LHCN-M2 (cell line): ENCODE data around the gene C2orf49. TPM values are rescaled to one million over a fixed set of nuclear protein-coding genes. Genes with fewer than 3 reads are reported as not detected.

Source experiments
- DNase-seq: peaks from one replicate; pipeline ENCODE4 v3.0.0-alpha.2; 2012; ENCODE audit warnings: low read depth
- polyA plus RNA-seq: library from polyadenylated mRNA; unstranded; fragments of >200 nt; gene quantifications from one replicate; pipeline ENCODE4 v1.2.1, GENCODE V29; 2012; ENCODE audit warnings: missing spikeins
- total RNA-seq: library from RNA; depleted of rRNA; stranded (reverse); fragments of >200 nt; gene quantifications from 2 replicates; pipeline ENCODE4 v1.2.3, GENCODE V29; 2014; rRNA removed

Gene C2orf49
- total RNA-seq: 22.0 and 22.6 TPM in 2 replicates
- polyA plus RNA-seq: 10.6 TPM

GRCh38 chr2:105337122-105338019 is at the start of gene C2orf49:
TSS of gene C2orf49 (plus strand) at chr2:105337540. CDS start at chr2:105337588, 48 bp downstream.
- DNase-seq: peak; percentile 86

- peak; percentile 36 for DNase-seq
These were observed 49.6 kb upstream of the C2orf49 start for GRCh38 chr2:105287692-105288091.

- DNase-seq: no peak
These were observed 49.2 kb upstream of the C2orf49 start for GRCh38 chr2:105288133-105288532.

- no peak for DNase-seq
These were observed 46.2 kb upstream of the C2orf49 start for GRCh38 chr2:105290981-105291660.

GRCh38 chr2:105291981-105292380 is 45.4 kb upstream of the C2orf49 start:
- DNase-seq: no peak

- DNase-seq: no peak
These were observed 43.3 kb upstream of the C2orf49 start for GRCh38 chr2:105294046-105294445.

- DNase-seq: peak; percentile 55
These were observed 42.4 kb upstream of the C2orf49 start for GRCh38 chr2:105294844-105295481.

GRCh38 chr2:105296017-105296611 is 41.2 kb upstream of the C2orf49 start:
- no peak for DNase-seq

- no peak for DNase-seq
These were observed 40.1 kb upstream of the C2orf49 start for GRCh38 chr2:105297216-105297615.

GRCh38 chr2:105298017-105298416 is 39.3 kb upstream of the C2orf49 start:
- no peak for DNase-seq

- no peak for DNase-seq
These were observed 38.0 kb upstream of the C2orf49 start for GRCh38 chr2:105299290-105299689.

- DNase-seq: no peak
These were observed 35.7 kb upstream of the C2orf49 start for GRCh38 chr2:105301646-105302045.

- no peak for DNase-seq
These were observed 30.2 kb upstream of the C2orf49 start for GRCh38 chr2:105307146-105307545.

GRCh38 chr2:105307550-105307949 is 29.8 kb upstream of the C2orf49 start:
- no peak for DNase-seq

- DNase-seq: no peak
These were observed 29.4 kb upstream of the C2orf49 start for GRCh38 chr2:105307962-105308361.

- no peak for DNase-seq
These were observed 28.8 kb upstream of the C2orf49 start for GRCh38 chr2:105308382-105309146.

GRCh38 chr2:105309147-105309545 is 28.2 kb upstream of the C2orf49 start:
- DNase-seq: no peak

GRCh38 chr2:105313877-105314276 is 23.5 kb upstream of the C2orf49 start:
- no peak for DNase-seq

GRCh38 chr2:105315314-105315713 is 22.0 kb upstream of the C2orf49 start:
- no peak for DNase-seq

GRCh38 chr2:105317937-105318336 is 19.4 kb upstream of the C2orf49 start:
- DNase-seq: no peak

GRCh38 chr2:105320651-105321215 is 16.6 kb upstream of the C2orf49 start:
- peak; percentile 78 for DNase-seq
